Stimulated activated naive CD8-positive, alpha-beta T cell treated with anti-CD3 and anti-CD28 coated beads, Interleukin-15, Interleukin-2, amounts not matched to agents 100 U/mL and 50 U/mL, for 24 hours (primary cell): ENCODE measurements around the gene CD28.
"Not testable (repeated sequence)": the region's sequence is repeated elsewhere in the genome, so short reads cannot be mapped to it uniquely, and the experiment has no call there.

Source experiments
- ATAC-seq: fragments of 150-1000 bp; cut with Tn5 transposase; one replicate; pipeline ENCODE4 v1.10.0; 2021
- DNase-seq: peaks from one replicate; pipeline ENCODE4 v3.0.0; 2021

CD28 gene

DNA sequence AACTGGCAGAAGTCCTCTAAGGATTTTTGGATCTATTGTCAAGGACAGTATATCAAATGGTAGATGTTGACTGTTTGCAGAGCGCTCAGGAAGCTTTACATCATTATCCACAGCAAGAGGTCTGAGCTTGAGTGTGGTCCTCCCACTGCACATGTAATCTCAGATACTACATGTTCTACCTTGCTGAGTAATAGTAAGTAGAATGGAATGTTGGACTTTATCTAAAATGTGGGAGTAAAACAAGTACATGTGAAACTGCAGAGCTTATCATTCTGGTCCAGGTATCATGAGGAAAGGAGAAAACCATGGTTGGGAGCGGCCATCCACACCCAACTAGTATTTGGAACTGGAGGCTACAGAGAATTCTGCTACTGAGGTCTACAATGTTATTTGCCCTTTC is 19.3 kb upstream of the CD28 start:
- ATAC-seq, result no peak
- DNase-seq, result no peak

DNA sequence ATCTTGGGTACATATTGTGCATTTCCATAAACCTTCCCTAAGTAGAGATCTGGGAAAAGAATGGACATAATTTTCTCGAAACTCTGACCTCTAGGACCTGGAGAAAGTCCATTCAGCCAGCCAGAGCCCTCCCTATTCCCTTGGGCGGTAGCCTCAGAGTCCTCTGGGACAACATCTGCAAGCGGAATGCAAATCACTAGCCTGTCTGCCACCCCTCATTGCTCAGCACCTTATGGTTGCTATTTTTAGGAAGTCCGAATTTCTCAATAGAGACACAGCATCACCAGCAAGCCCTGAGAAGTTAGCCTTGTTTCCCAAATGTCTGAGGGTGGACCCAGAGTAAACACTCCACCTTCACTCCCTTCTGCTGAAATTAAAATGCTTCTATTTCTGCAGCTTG is 17.6 kb upstream of the CD28 start:
- ATAC-seq (no peak), DNase-seq (no peak)

DNA sequence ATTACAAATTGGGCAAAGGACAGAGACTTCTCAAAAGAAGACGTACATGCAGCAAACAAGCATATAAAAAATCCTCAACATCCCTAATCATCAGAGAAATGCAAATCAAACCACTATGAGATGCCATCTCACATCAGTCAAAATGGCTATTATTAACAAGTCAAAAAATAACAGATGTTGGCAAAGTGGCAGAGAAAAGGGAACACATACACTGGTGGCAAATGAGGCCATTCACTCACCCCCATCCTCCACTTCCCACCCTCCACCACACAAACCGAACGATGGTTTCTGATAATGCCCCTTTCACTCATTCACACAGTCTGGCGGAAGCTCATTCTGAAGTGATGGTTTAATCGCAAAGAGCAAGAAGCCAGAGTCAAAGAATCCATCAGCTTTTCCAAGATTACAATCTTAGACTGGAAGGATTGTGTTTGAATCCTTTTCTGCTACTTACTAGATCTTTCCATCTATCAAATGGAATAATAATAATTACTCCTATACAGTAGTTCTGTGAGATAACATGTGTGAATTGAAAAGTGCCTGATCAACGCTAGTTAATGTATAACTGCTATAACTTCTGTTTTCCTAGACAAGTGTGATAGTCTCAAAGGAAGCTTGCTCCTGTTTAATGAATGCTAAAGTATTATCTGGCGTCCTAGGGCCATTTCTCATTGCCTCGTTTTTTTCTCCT is 16.9 kb upstream of the CD28 start:
- peak; percentile 46 for ATAC-seq

DNA sequence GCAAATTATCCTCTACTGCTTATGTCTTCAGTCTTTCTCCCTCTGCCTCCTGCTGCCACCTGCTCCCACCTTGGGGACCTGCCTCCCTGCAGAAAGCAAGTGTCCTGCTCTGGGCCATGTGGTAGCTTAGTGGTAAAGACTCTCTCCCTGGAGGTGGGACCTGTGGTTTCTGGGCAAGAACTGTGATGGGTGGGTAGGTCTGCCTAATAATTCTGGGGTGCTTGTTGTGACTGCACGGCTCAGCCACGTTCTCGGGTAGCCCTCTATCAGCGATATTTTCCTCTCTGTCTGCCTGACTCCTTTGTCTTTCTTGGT is 16.4 kb upstream of the CD28 start:
- ATAC-seq (peak; percentile 21), DNase-seq (no peak)

More for the DNA sequence above, 16.9 kb upstream of the CD28 start:
- DNase-seq, result peak; percentile 27

DNA sequence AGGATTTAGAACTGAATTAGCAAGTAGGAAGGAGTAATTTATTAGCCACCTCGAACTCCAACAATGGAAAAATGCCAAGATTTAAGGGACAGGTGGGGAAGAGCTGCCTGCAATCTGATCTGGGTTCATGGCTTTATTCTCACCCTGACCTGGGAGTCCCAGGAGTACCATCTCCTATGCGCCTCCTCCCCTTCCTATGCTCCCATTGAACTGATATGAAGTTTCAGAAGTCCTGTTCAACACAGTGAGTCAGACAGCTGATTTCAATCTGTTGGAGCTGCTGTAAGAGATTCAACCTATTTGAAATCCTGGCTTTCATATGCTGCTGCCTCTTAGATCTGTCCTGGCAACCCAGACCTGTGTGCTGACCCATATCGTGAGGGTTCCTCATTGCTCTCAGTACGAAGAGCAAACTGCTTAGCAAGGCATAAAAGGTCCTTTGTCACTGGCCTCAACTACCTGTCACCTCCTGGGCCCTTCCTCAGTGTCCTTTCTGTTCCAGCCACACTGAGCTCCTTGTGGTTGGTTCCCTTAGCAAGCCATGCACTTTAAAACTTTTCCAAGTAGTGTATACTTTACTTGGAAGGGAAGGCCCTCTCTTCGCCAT is 15.9 kb upstream of the CD28 start:
- DNase-seq (no peak), ATAC-seq (no peak)

DNA sequence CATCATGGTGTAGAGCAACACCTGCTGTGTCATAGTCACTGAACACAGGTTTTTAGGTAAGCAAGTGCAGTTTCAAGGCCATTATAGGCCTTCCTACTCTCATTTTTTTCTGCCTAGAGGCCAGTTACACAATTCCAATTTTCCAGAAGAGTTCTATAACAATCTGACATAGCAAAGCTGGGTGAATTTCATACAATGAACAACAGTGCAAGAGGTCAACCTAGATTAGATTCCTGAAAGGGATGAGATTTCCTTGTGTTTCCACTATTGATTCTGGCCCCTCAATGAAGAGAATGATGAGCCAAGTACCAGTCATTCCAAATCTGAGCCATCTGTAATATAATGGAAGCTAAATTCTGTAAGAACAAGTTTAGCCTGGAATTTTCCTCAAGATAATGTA is 15.3 kb upstream of the CD28 start:
- no peak for DNase-seq
- ATAC-seq, result no peak

DNA sequence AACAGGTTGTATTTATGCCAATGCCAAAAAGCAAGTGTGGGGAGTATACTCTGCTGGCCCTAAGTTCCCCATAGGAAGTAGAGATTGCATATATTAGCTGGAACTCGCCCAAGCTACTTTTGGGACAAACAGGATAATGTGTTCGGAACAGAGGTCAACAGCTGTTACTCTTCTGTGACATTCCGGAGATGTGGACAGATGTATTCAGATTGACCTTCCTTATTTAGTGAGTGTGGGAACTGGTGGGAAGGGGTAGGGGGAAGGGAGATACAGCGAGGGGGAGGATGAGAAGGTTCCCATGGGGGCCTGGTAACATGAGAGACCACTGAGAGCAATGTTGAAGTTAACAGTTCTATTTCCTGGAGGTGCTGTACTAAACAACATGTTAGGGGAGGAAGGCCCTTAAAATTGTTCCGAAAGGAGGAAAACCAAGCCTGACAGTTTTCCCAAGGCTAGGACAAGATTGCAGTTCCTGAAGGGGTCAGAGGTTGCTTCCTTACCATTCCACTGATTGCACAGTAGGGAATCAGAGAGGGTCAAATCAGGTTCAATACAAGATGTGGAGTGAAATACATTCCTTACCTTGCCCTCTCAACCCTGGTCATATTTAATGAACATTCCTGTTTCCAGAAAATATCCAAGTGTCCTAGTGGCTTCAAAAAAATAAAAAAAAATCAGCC is 14.3 kb upstream of the CD28 start:
- DNase-seq (no peak), ATAC-seq (no peak)

DNA sequence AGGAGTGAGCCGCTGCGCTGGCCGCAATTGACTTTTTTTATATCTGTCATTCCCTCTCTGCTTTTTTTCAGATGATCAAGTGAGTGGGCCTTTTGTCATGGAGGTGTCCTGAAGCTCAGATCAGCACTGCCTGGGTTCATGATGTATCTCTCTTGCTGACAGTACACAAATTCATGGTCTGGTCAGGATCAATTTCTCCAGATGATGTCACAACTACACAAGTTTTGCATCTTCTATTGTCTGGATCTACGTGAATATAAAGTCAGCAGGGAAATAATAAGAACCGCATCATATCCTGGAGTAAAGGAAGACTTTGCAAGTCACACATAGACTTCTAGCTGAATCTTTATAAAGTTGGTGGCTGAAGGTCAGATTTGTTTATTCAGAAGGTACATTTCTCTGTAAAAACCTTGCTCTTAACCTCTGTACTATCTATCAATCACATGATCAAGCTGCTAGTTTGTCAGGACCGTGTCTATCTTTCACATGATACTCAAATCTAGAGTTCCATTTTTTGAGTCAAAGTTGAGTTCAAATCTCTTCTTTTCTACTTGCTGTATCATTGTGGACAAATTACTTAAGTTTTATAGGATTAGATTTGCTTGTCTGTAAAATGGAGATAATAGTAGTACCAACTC is 13.1 kb upstream of the CD28 start:
- ATAC-seq (no peak), DNase-seq (no peak)

DNA sequence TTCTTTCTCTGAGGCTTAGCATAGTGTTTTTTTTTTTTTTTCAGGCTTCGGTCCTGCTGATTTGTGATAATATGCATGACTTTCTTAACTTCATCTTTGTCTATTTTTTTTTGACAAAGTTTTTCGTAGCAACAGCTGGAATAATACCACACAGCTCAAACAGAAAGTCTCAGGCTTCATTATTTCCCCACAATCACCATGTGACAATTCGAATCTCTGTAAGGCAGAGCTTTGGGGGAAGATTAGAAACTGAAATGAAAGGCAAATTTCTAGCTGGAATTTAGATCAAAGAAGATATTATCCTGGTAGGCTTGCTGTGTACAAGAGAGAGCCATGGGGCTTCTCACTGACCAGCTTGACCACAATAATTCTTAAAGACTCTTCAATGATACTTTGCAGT is 12.2 kb upstream of the CD28 start:
- DNase-seq, result no peak
- ATAC-seq, result no peak

DNA sequence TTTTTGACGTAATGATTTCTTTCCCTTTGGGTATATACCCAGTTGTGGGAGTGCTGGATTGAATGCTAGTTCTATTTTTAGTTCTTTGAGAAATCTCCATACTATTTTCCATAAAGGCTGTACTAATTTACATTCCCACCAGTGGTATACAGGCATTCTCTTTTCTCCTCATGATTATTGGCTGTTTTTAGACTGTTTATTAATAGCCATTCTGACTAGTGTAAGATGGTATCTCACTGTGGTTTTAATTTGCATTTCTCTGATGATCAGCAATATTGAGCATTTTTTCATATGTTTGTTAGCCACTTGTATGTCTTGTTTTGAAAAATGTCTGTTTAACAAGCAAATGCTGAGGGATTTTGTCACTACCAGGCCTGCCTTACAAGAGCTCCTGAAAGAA is 9.2 kb upstream of the CD28 start:
- ATAC-seq, result no peak
- no peak for DNase-seq

DNA sequence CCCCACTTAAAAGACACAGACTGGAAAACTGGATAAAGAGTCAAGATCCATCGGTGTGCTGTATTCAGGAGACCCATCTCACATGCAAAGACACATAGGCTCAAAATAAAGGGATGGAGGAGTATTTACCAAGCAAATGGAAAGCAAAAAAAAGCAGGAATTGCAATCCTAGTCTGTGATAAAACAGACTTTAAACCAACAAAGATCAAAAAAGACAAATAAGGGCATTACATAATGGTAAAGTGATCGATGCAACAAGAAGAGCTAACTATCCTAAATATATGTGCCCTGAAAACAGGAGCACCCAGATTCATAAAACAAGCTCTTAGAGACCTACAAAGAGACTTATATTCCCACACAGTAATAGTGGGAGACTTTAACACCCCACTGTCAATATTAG is 8.7 kb upstream of the CD28 start:
- not testable (repeated sequence) for DNase-seq, ATAC-seq

DNA sequence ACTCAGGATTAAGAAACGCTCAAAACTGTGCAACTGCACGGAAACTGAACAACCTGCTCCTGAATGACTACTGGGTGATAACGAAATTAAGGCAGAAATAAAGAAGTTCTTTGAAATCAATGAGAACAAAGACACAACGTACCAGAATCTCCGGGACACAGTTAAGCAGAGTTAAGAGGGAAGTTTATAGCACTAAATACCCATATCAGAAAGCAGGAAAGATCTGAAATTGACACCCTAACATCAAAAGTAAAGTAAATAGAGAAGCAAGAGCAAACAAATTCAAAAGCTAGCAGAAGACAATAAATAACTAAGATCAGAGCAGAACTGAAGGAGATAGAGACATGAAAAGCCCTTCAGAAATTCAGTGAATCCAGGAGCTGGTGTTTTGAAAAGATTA is 8.0 kb upstream of the CD28 start:
- DNase-seq, ATAC-seq: not testable (repeated sequence)

DNA sequence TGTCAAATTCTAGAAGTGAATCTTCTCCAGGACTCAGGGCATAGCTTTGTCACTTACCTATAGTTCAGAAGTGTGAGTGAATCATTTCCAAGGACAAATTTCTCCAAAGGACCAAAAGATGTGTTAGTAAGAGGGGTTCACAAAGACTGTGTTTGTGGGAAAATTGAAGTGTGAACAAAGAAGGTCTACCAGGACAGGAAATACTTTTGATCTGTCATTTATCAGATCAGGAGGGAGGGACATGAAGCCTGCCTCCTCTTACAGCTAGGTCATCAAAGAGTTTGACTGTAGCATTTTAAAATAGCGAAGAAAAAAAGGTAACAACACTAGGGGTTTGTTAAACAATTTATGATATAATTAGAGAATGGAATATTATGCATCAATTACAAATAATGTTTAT is 2.0 kb upstream of the CD28 start:
- no peak for DNase-seq
- peak; percentile 36 for ATAC-seq

DNA sequence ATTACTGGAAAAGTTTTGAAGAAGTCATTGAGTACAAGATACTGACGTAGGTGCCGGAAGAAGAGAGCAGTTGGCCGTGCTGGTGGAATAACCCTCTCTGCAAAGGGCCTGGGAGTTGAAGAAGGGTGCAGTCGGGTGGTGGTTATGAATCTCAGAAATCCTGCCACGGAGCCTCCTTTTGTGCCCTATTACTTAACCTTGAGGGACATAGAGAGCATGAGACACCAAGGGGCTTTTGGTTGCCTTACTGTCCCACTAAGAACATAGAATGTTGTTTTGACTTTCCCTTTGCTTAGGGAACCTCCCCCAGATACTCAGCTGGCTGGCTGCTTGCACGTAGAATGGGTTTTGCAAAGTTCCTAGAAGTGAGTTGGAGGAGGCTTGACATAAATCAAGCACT is 1.3 kb upstream of the CD28 start:
- ATAC-seq (peak; percentile 61), DNase-seq (peak; percentile 35)

DNA sequence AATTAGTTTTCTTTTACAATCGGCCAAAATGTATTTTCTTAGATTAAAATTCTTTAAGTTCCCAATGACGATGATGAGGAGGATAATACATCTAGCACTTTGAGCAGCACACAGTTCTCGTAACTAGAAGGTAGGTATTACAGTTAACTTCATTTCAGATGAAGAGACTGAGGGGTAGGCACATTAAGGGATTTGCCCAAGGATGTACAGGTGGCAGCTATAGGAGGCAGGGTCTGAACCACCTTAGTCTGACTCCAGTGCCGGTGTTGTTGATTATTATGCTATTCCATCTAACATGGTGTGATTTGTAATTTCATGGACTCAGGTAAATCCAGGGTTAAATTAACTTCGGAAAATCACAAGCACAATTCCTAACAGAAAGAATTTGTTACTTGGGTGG is 1.1 kb downstream of the CD28 start:
- no peak for ATAC-seq

DNA sequence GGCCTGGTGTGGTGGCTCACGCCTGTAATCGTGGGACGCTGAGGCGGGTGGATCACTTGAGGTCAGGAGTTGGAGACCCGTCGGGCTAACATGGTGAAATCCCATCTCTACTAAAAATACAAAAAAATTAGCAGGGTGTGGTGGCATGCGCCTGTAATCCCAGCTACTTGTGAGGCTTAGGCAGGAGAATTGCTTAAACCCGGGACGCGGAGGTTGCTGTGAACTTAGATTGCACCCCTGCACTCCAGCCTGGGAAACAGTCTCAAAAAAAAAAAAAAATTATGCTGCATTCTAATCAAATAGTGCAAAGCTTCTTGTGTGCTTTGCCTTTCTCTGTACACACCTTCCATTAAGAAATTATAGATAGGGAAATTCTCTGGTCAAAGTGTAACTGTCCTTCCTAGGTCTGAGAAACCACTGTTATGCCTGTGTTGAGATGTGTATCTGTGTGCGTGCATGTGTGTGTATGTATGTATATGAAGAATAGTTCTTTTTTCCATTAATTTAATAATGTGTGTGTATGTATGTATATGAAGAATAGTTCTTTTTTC is 2.5 kb downstream of the CD28 start:
- DNase-seq (no peak), ATAC-seq (no peak)

More for the DNA sequence above, 1.1 kb downstream of the CD28 start:
- DNase-seq, result no peak

DNA sequence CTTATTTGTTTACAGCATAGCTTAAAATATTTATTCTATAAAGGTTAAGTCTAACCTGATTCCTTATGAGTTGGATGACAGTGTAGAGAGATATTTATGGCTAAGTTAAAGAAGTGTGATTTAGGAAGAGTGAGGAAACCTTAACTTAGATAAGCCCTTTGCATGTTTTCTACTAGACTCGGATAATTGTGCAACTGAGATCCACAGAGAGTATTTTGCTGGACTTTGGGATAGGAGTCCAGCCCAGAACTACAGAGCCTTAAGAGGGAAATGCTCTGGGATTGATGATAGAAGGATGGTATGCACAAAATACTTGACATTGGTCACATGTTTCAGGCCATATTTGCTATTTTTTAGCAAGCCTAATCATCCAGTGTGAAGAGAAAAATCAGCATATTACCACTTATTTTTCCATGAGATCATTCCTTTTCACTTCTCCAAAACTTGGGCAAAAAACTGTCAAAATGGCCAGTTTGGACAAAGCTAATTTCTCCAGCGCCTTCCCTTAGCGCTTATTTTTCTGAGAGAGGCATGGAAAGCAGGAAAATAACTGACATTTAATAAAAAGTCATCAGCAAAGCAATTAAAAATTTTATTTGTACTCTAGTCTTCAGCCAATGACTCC is 3.1 kb downstream of the CD28 start:
- no peak for ATAC-seq
- DNase-seq, result no peak

DNA sequence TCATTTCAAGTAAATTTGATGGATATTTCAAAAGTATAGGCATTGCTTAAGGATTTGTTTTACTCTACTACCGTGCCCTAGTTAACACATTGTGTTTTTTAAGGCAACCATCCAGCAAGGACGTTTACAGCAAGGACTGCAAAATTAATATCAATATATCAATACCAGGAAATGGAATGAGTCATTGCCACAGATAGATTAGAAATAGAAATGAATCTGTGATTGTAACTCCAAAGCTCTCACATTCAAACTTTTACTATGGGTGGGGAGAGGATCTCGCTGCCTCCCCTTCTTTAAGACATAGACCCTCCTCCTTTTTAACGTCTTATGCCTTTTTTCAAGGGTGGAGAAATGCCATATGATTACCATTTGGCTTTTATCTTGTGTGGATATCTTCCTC is 3.8 kb downstream of the CD28 start:
- no peak for ATAC-seq
- DNase-seq, result no peak

DNA sequence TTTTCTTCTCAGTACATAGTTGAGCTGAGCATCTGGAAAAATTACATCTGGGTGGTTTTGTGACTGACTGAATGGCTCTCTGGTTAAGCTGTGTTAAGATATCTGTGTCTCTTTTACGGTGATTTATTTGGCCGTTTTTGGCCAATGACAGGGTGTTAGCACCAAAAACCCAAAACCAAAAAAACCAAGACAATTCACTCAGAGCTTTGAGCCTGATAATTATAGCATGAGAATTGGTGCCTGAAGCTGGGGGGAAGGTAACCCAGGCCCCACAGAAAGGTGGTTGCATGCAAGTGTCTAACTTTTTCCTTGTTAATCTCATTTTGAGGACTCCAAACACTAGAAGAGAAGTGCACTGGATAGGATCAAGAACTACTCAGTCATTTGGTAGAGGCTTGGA is 4.5 kb downstream of the CD28 start:
- peak; percentile 53 for ATAC-seq
- no peak for DNase-seq

DNA sequence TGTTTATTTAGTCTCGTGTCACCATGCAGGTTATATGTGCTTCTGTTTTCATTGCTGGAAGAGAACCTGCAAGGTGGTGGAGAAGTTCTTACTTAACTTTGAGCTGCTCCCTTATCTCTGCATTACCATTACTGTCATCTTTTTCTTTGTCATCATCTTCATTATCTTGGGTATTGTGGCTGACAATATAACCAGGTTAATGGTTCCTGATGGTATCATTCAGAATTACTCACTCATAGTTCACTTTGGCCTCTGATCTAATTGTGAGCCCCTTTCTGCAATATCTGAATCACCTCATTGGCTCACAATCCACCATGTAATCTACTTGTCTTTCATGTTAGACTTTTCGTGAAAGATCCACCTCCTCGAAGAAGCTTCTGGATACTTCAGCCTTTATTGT is 5.0 kb downstream of the CD28 start:
- ATAC-seq (peak; percentile 76), DNase-seq (no peak)

DNA sequence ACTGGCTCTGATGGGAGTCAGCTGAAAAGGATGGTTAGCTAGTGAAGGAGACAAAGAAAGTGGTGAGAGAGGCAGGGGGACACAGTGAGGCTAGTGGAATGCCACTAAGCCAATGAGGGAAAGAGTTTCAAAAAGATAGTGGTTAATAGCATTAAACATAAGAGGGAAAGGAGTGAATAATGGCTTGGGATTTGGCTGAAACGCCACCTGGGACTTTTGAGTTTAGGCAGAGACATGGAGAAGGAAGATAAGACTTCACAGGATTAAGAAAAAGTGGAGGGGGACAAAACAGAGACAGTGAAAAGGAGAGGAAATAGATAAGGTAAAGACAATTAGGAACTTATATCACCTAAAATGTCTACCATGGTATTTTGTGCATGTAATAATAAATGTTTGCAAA is 6.9 kb downstream of the CD28 start:
- no peak for DNase-seq
- no peak for ATAC-seq

DNA sequence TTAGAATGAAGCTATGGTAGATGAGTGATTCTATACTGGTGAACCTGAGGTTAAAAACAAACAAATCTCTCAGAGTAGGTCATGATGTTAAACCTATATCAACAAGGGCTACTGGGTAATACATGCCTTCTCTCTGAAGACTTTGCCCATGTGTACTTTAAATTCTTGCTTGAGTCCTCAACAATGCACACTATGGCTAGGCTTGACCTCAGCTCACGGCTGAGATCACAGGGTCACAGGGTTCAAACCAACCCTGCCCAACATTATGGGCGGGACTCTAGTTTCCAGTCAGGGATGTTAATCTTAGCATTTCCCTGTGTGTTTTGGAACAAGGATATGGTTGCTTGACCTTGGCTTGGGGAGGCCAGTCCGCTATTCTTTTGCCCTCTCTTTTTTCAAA is 7.7 kb downstream of the CD28 start:
- no peak for DNase-seq
- ATAC-seq, result no peak

DNA sequence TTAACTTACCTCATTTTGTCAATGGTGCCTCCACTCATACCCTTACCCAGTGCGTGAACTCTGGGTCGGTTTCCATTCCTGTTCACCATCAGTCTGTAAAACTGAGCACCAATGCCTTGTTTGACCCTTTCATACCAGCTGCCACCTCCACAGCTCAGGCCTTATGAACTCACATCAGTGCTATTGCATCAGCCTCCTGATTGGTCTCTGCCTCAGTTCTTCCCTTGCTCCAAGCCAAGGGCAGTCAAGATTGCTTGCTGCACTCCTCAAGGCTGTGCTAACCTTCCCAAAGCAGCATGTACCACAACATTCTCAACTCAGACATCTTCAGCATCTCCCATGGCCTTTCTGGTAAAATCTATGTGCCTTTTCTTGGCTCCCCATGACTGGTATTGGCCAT is 9.3 kb downstream of the CD28 start:
- no peak for ATAC-seq
- no peak for DNase-seq
